HEK293 (cell line): ENCODE measurements around the gene OLIG2.

ENCODE experiments used
- CTCF ChIA-PET: fragments of 350-600 bp; formaldehyde crosslinking; extraction: SDS; loops from one replicate; lab custom pipeline; 2021; ENCODE audit warnings: antibody characterized with exemption; lab: Yijun Ruan, JAX
- POLR2A ChIA-PET: fragments of 300-600 bp; formaldehyde crosslinking; extraction: SDS; loops from one replicate; lab custom pipeline; 2020; ENCODE audit warnings: antibody characterized with exemption, inconsistent platforms; lab: Yijun Ruan, JAX
- H3K27ac ChIP-seq: fragments of 200-500 bp; sonication (Bioruptor generic); 2 replicates; pipeline ENCODE4 v1.5.1; 2014; ENCODE audit warnings: low read depth, low read length, control low read depth, inconsistent platforms; ENCODE audit errors: extremely low read depth
- H3K36me3 ChIP-seq, 2 experiments: fragments of 200-500 bp in 1 of 2; sonication (Bioruptor generic) in 1 of 2; 1 replicate in 1 of 2; 2 replicates in 1 of 2; pipeline ENCODE4 v1.5.1; 2014 to 2017; ENCODE audit warnings: inconsistent platforms in 2 of 2, low read length in 2 of 2; ENCODE audit not compliant: control insufficient read depth in 2 of 2, insufficient read depth in 1 of 2
- H3K4me1 ChIP-seq: fragments of 200-500 bp; sonication (Bioruptor generic); 2 replicates; pipeline ENCODE4 v1.5.1; 2014; ENCODE audit warnings: mild to moderate bottlenecking, low read length, inconsistent platforms; ENCODE audit not compliant: control insufficient read depth, insufficient read depth
- H3K4me3 ChIP-seq: 2 replicates; pipeline ENCODE4 v1.5.1; 2011; ENCODE audit warnings: low read depth, mild to moderate bottlenecking, control low read depth, low read length, moderate library complexity
- H3K9me3 ChIP-seq: fragments of 200-500 bp; sonication (Bioruptor generic); 2 replicates; pipeline ENCODE4 v1.5.1; 2014; ENCODE audit warnings: low read depth, low read length, inconsistent platforms; ENCODE audit not compliant: control insufficient read depth, insufficient read depth
- GLI4 ChIP-seq: fragments of 450-650 bp; formaldehyde crosslinking; IDR thresholded peaks from 2 replicates; pipeline ENCODE4 v1.5.1; 2016; ENCODE audit warnings: missing biosample characterization, missing genetic modification characterization
- KLF9 ChIP-seq: fragments of 450-650 bp; formaldehyde crosslinking; IDR thresholded peaks from 2 replicates; pipeline ENCODE4 v1.5.1; 2016; ENCODE audit warnings: missing biosample characterization, missing genetic modification characterization, low read depth
- PRDM1 ChIP-seq: fragments of 450-650 bp; formaldehyde crosslinking; IDR thresholded peaks from 2 replicates; pipeline ENCODE4; 2016; ENCODE audit warnings: missing biosample characterization, missing genetic modification characterization
- SP3 ChIP-seq: fragments of 450-650 bp; formaldehyde crosslinking; IDR thresholded peaks from 2 replicates; pipeline ENCODE4 v1.5.1; 2016; ENCODE audit warnings: missing biosample characterization, missing genetic modification characterization
- TRIM28 ChIP-seq: IDR thresholded peaks from 2 replicates; pipeline ENCODE4 v1.6.1; 2011; ENCODE audit warnings: low read length, control low read depth, borderline replicate concordance
- ZBTB20 ChIP-seq: fragments of 450-650 bp; formaldehyde crosslinking; IDR thresholded peaks from 2 replicates; pipeline ENCODE4 v1.5.1; 2016; ENCODE audit warnings: missing biosample characterization, missing genetic modification characterization
- ZEB2 ChIP-seq: fragments of 450-650 bp; formaldehyde crosslinking; IDR thresholded peaks from 2 replicates; pipeline ENCODE4 v1.5.1; 2016; ENCODE audit warnings: missing biosample characterization, missing genetic modification characterization
- ZNF19 ChIP-seq: fragments of 450-650 bp; formaldehyde crosslinking; IDR thresholded peaks from 2 replicates; pipeline ENCODE4; 2016; ENCODE audit warnings: missing biosample characterization, missing genetic modification characterization, low read depth
- ZNF211 ChIP-seq: fragments of 450-650 bp; formaldehyde crosslinking; IDR thresholded peaks from 2 replicates; pipeline ENCODE4 v1.5.1; 2016; ENCODE audit warnings: low read depth, missing biosample characterization, missing genetic modification characterization
- ZNF324 ChIP-seq: fragments of 450-650 bp; formaldehyde crosslinking; IDR thresholded peaks from 2 replicates; pipeline ENCODE4 v1.5.1; 2016; ENCODE audit warnings: missing biosample characterization, missing genetic modification characterization
- ZNF560 ChIP-seq: fragments of 450-650 bp; formaldehyde crosslinking; IDR thresholded peaks from 2 replicates; pipeline ENCODE4 v1.5.1; 2017; ENCODE audit warnings: missing biosample characterization, missing genetic modification characterization, borderline replicate concordance
- ZNF610 ChIP-seq: fragments of 450-650 bp; formaldehyde crosslinking; IDR thresholded peaks from 2 replicates; pipeline ENCODE4 v1.5.1; 2016; ENCODE audit warnings: missing biosample characterization, missing genetic modification characterization, borderline replicate concordance
- ZNF624 ChIP-seq: fragments of 450-650 bp; formaldehyde crosslinking; IDR thresholded peaks from 2 replicates; pipeline ENCODE4 v1.5.1; 2017; ENCODE audit warnings: missing biosample characterization, missing genetic modification characterization
- ZNF626 ChIP-seq: fragments of 450-650 bp; sonication (Bioruptor Pico); formaldehyde crosslinking; IDR thresholded peaks from 2 replicates; pipeline ENCODE4 v1.5.1; 2018; ENCODE audit warnings: missing biosample characterization, missing genetic modification characterization, inconsistent platforms
- ZNF677 ChIP-seq: fragments of 450-650 bp; IDR thresholded peaks from 2 replicates; pipeline ENCODE4 v1.5.0; 2018; ENCODE audit warnings: missing biosample characterization, mild to moderate bottlenecking, missing genetic modification characterization, moderate library complexity
- ZNF701 ChIP-seq: fragments of 450-650 bp; formaldehyde crosslinking; IDR thresholded peaks from 2 replicates; pipeline ENCODE4 v1.5.1; 2016; ENCODE audit warnings: missing biosample characterization, missing genetic modification characterization
- ZSCAN30 ChIP-seq: fragments of 450-650 bp; IDR thresholded peaks from 2 replicates; pipeline ENCODE4 v1.5.1; 2018; ENCODE audit warnings: missing biosample characterization, mild to moderate bottlenecking, missing genetic modification characterization, moderate library complexity
- ZXDB ChIP-seq: fragments of 450-650 bp; formaldehyde crosslinking; IDR thresholded peaks from 2 replicates; pipeline ENCODE4 v1.5.1; 2016; ENCODE audit warnings: missing biosample characterization, missing genetic modification characterization
- TF ChIP-seq, protein P1 (sequence below): fragments of 450-650 bp; formaldehyde crosslinking; IDR thresholded peaks from 2 replicates; pipeline ENCODE4 v1.5.1; 2017; ENCODE audit warnings: missing biosample characterization, missing genetic modification characterization
- TF ChIP-seq, protein P2 (sequence below): fragments of 450-650 bp; formaldehyde crosslinking; IDR thresholded peaks from 2 replicates; pipeline ENCODE4 v1.5.1; 2017; ENCODE audit warnings: missing biosample characterization, missing genetic modification characterization
- TF ChIP-seq, protein P3 (sequence below): fragments of 450-650 bp; formaldehyde crosslinking; IDR thresholded peaks from 2 replicates; pipeline ENCODE4 v1.5.1; 2016; ENCODE audit warnings: missing biosample characterization, missing genetic modification characterization
- TF ChIP-seq, protein P4 (sequence below): fragments of 450-650 bp; formaldehyde crosslinking; IDR thresholded peaks from 2 replicates; pipeline ENCODE4 v1.5.1; 2016; ENCODE audit warnings: missing biosample characterization, missing genetic modification characterization

Gene OLIG2

DNA sequence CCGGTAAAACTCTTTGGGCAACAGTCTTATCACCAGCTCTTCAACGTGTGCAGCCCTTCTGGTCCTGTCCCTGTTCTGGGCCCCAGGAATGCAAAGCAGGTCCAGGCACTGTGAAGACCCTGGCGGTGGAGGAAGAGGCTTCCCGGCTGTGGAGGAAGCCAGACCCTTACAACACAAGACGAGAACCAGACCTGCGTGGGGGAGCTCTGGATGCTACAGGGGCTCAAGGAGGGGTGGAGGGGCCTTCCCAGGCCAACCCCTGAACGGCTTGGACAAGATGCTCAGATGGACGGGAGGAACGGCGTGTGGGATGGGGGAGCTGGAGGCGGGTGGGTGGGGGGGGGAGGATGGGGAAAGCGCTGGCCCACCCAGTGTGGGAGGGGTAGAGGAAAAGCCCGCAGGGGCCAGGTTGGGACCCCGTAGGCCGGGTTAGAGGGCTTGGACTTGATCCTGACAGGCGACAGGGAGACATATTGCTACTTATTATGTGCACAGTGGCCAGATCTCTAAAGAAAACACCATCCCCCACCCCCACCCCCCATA is 5.1 kb upstream of the OLIG2 start:
- Histone ChIP-seq H3K36me3 (no peaks in the 10 kb centered on the region), H3K4me3 (no peak overlapping the region), H3K9me3 (no peaks in the 10 kb centered on the region), H3K4me1 (no peaks in the 10 kb centered on the region)
- ChIA-PET CTCF (no interaction called here), POLR2A (interaction anchor here (1.0 kb wide), 1 partner anchor 26 kb away, joined by 3 read pairs; no protein-coding TSS in a partner anchor)
- TF ChIP-seq ZNF19 (tag by site-specific recombination) (no peak), ZNF677 (no peak), ZNF626 (tag by site-specific recombination) (no peak), ZNF624 (tag by site-specific recombination) (no peak), ZNF211 (tag by site-specific recombination) (no peak), ZNF324 (tag by site-specific recombination) (no peak), ZNF610 (tag by site-specific recombination) (no peak), ZSCAN30 (tag by site-specific recombination) (no peak), KLF9 (tag by site-specific recombination) (no peak), ZNF701 (tag by site-specific recombination) (no peak), GLI4 (tag by site-specific recombination) (no peak), ZXDB (tag by site-specific recombination) (no peak)
- TF ChIP-seq, protein P1, sequence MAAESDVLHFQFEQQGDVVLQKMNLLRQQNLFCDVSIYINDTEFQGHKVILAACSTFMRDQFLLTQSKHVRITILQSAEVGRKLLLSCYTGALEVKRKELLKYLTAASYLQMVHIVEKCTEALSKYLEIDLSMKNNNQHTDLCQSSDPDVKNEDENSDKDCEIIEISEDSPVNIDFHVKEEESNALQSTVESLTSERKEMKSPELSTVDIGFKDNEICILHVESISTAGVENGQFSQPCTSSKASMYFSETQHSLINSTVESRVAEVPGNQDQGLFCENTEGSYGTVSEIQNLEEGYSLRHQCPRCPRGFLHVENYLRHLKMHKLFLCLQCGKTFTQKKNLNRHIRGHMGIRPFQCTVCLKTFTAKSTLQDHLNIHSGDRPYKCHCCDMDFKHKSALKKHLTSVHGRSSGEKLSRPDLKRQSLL: no peak
- TF ChIP-seq, protein P2, sequence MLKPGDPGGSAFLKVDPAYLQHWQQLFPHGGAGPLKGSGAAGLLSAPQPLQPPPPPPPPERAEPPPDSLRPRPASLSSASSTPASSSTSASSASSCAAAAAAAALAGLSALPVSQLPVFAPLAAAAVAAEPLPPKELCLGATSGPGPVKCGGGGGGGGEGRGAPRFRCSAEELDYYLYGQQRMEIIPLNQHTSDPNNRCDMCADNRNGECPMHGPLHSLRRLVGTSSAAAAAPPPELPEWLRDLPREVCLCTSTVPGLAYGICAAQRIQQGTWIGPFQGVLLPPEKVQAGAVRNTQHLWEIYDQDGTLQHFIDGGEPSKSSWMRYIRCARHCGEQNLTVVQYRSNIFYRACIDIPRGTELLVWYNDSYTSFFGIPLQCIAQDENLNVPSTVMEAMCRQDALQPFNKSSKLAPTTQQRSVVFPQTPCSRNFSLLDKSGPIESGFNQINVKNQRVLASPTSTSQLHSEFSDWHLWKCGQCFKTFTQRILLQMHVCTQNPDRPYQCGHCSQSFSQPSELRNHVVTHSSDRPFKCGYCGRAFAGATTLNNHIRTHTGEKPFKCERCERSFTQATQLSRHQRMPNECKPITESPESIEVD (tag by site-specific recombination): no peak
- TF ChIP-seq, all 188 proteins: peak for 0
- no peak overlapping the region for H3K27ac ChIP-seq

DNA sequence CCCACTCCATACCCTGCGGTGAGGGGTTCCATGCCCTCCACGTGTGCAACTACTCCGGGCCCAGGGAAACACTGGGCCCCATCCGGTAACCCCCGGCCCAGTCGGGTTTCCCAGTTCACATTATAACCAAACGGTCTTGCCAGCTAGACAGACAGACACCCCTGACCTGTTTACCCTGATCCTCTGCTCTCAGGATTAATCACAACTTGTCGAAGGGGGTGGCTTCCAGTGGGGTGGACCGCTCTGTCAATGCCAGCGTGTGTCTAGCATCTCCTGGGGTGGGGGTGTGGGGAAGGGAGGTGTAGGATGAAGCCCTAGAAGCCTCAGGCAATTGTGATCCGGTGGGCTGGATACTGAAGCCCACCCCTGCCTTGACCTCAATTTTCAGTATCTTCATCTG is 4.6 kb upstream of the OLIG2 start:
- CTCF ChIA-PET: interaction anchor here (0.6 to 1.0 kb wide), 5 partner anchors 9 to 431 kb away, joined by 3 to 4 read pairs (median 3); no protein-coding TSS in a partner anchor
- POLR2A ChIA-PET: no interaction called here
- Histone ChIP-seq H3K4me3 (no peak overlapping the region), H3K27ac (no peak overlapping the region), H3K9me3 (no peaks in the 10 kb centered on the region), H3K36me3 (no peaks in the 10 kb centered on the region), H3K4me1 (no peaks in the 10 kb centered on the region)
- TF ChIP-seq, protein P3, sequence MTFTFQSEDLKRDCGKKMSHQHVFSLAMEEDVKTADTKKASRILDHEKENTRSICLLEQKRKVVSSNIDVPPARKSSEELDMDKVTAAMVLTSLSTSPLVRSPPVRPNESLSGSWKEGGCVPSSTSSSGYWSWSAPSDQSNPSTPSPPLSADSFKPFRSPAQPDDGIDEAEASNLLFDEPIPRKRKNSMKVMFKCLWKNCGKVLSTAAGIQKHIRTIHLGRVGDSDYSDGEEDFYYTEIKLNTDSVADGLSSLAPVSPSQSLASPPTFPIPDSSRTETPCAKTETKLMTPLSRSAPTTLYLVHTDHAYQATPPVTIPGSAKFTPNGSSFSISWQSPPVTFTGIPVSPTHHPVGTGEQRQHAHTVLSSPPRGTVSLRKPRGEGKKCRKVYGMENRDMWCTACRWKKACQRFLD (tag by site-specific recombination): no peak
- TF ChIP-seq TRIM28 (no peak), ZEB2 (tag by site-specific recombination) (no peak), ZNF560 (tag by site-specific recombination) (no peak), ZBTB20 (tag by site-specific recombination) (no peak), SP3 (no peak), PRDM1 (tag by site-specific recombination) (no peak)
- TF ChIP-seq, protein P4, sequence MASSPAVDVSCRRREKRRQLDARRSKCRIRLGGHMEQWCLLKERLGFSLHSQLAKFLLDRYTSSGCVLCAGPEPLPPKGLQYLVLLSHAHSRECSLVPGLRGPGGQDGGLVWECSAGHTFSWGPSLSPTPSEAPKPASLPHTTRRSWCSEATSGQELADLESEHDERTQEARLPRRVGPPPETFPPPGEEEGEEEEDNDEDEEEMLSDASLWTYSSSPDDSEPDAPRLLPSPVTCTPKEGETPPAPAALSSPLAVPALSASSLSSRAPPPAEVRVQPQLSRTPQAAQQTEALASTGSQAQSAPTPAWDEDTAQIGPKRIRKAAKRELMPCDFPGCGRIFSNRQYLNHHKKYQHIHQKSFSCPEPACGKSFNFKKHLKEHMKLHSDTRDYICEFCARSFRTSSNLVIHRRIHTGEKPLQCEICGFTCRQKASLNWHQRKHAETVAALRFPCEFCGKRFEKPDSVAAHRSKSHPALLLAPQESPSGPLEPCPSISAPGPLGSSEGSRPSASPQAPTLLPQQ (tag by site-specific recombination): no peak
